Keratinocyte (primary cell): ENCODE measurements around the gene RNASEH2B. TPM values are rescaled to one million over a fixed set of nuclear protein-coding genes. Genes with fewer than 3 reads are reported as not detected.

ENCODE experiments used
- DNase-seq: peaks from one replicate; pipeline ENCODE4 v3.0.0-alpha.2; 2011; ENCODE audit warnings: low read depth, missing footprints, low spot score
- FAIRE-seq: peaks from 2 replicates; lab custom pipeline; 2011; peaks lifted over from hg19 to GRCh38; lab: Jason Lieb, UNC
- H2AFZ ChIP-seq: 2 replicates; pipeline ENCODE4 v1.6.0; 2012; ENCODE audit warnings: low read length, control low read depth, inconsistent platforms; ENCODE audit not compliant: control insufficient read depth
- H3K27ac ChIP-seq: 2 replicates; pipeline ENCODE4 v1.5.1; 2011; ENCODE audit warnings: low read length; ENCODE audit not compliant: control insufficient read depth, insufficient read depth
- H3K27me3 ChIP-seq: 3 replicates; pipeline ENCODE4 v1.6.0; 2011; ENCODE audit warnings: low read length; ENCODE audit not compliant: control insufficient read depth, insufficient read depth; ENCODE audit errors: extremely low read depth
- H3K36me3 ChIP-seq, 2 experiments: 2 replicates in 1 of 2; 3 replicates in 1 of 2; pipeline ENCODE4 v1.5.1; 2011; ENCODE audit warnings: low read length in 2 of 2, mild to moderate bottlenecking in 1 of 2; ENCODE audit not compliant: control insufficient read depth in 2 of 2, insufficient read depth in 2 of 2; ENCODE audit errors: extremely low read depth in 1 of 2
- H3K4me1 ChIP-seq: 3 replicates; pipeline ENCODE4 v1.5.1; 2011; ENCODE audit warnings: low read length; ENCODE audit not compliant: control insufficient read depth, insufficient read depth; ENCODE audit errors: extremely low read depth
- H3K4me2 ChIP-seq: 3 replicates; pipeline ENCODE4 v1.6.0; 2011; ENCODE audit warnings: low read depth, low read length; ENCODE audit not compliant: control insufficient read depth, insufficient read depth; ENCODE audit errors: extremely low read depth
- H3K4me3 ChIP-seq, 3 experiments: fragments of 200-600 bp in 1 of 3; sonication (generic) in 1 of 3; 2 replicates in 2 of 3; 3 replicates in 1 of 3; pipeline ENCODE4 v1.5.1; 2011 to 2016; ENCODE audit warnings: low read length in 3 of 3, mild to moderate bottlenecking in 3 of 3, control low read depth in 2 of 3, inconsistent platforms in 1 of 3, low read depth in 1 of 3, mixed read lengths in 1 of 3, mixed run types in 1 of 3, moderate library complexity in 1 of 3; ENCODE audit not compliant: control insufficient read depth in 2 of 3, insufficient read depth in 2 of 3; ENCODE audit errors: extremely low read depth in 1 of 3
- H3K79me2 ChIP-seq: 2 replicates; pipeline ENCODE4 v1.6.0; 2012; ENCODE audit warnings: low read length; ENCODE audit not compliant: control insufficient read depth, insufficient read depth
- H3K9ac ChIP-seq: 3 replicates; pipeline ENCODE4 v1.6.0; 2011; ENCODE audit warnings: low read length; ENCODE audit not compliant: control insufficient read depth, insufficient read depth; ENCODE audit errors: extremely low read depth
- H3K9me1 ChIP-seq: 3 replicates; pipeline ENCODE4 v1.6.0; 2011; ENCODE audit warnings: low read length; ENCODE audit not compliant: control insufficient read depth, insufficient read depth; ENCODE audit errors: extremely low read depth
- H3K9me3 ChIP-seq: 2 replicates; pipeline ENCODE4 v1.5.1; 2012; ENCODE audit warnings: low read depth, low read length; ENCODE audit not compliant: control insufficient read depth
- H4K20me1 ChIP-seq: 3 replicates; pipeline ENCODE4 v1.6.0; 2011; ENCODE audit warnings: low read length; ENCODE audit not compliant: control insufficient read depth, insufficient read depth; ENCODE audit errors: extremely low read depth
- CTCF ChIP-seq, 3 experiments: IDR thresholded peaks in 1 of 3; conservative IDR thresholded peaks in 1 of 3; optimal IDR thresholded peaks in 1 of 3; 2 replicates in 2 of 3; 3 replicates in 1 of 3; pipeline versions ENCODE3 to v1.5.1; 2011; ENCODE audit warnings: low read length in 3 of 3, mild to moderate bottlenecking in 3 of 3, moderate library complexity in 2 of 3, control low read depth in 1 of 3, inconsistent platforms in 1 of 3; ENCODE audit not compliant: insufficient read depth in 2 of 3; ENCODE audit errors: extremely low read depth in 1 of 3
- EZH2 ChIP-seq: IDR thresholded peaks from one replicate; pipeline ENCODE4 v1.6.1; 2012; ENCODE audit warnings: inconsistent platforms, mild to moderate bottlenecking, low read length, moderate library complexity
- dilution Hi-C: fragments of 300-500 bp; cut with MboI; formaldehyde crosslinking; loops from one replicate; pipeline ENCODE4 v1.7.0; 2020; ENCODE audit warnings: low sequenced_read_pairs; ENCODE audit not compliant: extremely low pct_ligation_motif_present
- polyA plus RNA-seq, 5 experiments: library from polyadenylated mRNA; depleted of rRNA in 3 of 5; stranded (reverse) in 3 of 5; stranded (forward) in 1 of 5; unstranded in 1 of 5; fragments of >200 nt; gene quantifications; 1 replicate in 1 of 5; 2 replicates in 3 of 5; 3 replicates in 1 of 5; pipeline versions ENCODE4 v1.2.1 to v1.2.3, GENCODE V29; 2011 to 2012; ENCODE audit warnings: missing spikeins in 2 of 5, low read depth in 1 of 5, low replicate concordance in 1 of 5

The RNASEH2B gene
- polyA plus RNA-seq, 1 donor (not counting 4 experiments of a cell fraction or from before 2014, with no cell fraction given) = 26.1 TPM

DNA sequence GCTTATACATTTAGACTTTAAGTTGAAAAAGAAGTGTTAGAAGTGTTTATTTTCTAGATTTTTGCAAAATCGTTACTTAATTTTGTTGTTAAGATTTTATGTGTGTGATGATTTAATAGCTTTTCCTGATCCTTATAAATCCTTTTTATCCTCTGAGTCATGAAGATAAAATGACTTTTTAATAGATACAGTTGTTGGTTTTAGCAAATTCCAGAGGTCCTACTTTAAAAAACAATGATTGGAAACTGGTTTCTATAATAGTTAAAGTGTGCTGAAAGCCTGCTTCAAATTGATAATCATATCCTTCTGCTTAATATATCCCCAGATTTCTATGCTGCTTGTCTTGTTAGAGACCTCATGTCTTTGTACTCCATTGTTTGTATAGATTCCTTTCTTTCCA, 39.0 kb downstream of the RNASEH2B start:
- Histone ChIP-seq H3K36me3 (peaks cover 0 to 3% of the 10 kb centered on the region in 2 experiments), H4K20me1 (no peaks in the 10 kb centered on the region), H3K27me3 (no peaks in the 10 kb centered on the region), H2AFZ (no peak overlapping the region), H3K4me2 (no peak overlapping the region), H3K4me1 (no peaks in the 10 kb centered on the region), H3K9me3 (no peaks in the 10 kb centered on the region), H3K4me3 (no peak overlapping the region), H3K9ac (no peak overlapping the region), H3K27ac (no peak overlapping the region), H3K79me2 (no peaks in the 10 kb centered on the region), H3K9me1 (no peaks in the 10 kb centered on the region)
- no peak for DNase-seq
- no peak for FAIRE-seq
- TF ChIP-seq CTCF (optimal IDR thresholded peaks at IDR 0.05 in 1 of 3, IDR thresholded peaks at IDR 0.05 in 1 of 3, conservative IDR thresholded peaks at IDR 0.05 in 1 of 3; ENCODE audit: extremely low read depth in 1 of 3, insufficient read depth in 2 of 3, low read length in 3 of 3) (no peak), EZH2 (no peak)
- dilution Hi-C loops = no loop called here

- H3K9me1 ChIP-seq = no peaks in the 10 kb centered on the region
- H3K79me2 ChIP-seq = no peaks in the 10 kb centered on the region
- H3K36me3 ChIP-seq = peaks cover 0 to 3% of the 10 kb centered on the region in 2 experiments
- H4K20me1 ChIP-seq = no peaks in the 10 kb centered on the region
- H2AFZ ChIP-seq = no peak overlapping the region
- no peak overlapping the region for H3K4me2 ChIP-seq
- dilution Hi-C loops = no loop called here
- H3K9me3 ChIP-seq = no peaks in the 10 kb centered on the region
- H3K4me1 ChIP-seq = no peaks in the 10 kb centered on the region
- DNase-seq (no peak), FAIRE-seq (no peak)
- TF ChIP-seq CTCF (optimal IDR thresholded peaks at IDR 0.05 in 1 of 3, IDR thresholded peaks at IDR 0.05 in 1 of 3, conservative IDR thresholded peaks at IDR 0.05 in 1 of 3; ENCODE audit: extremely low read depth in 1 of 3, insufficient read depth in 2 of 3, low read length in 3 of 3) = no peak
- TF ChIP-seq EZH2 = no peak
- H3K4me3 ChIP-seq = no peak overlapping the region
- no peaks in the 10 kb centered on the region for H3K27me3 ChIP-seq
- no peak overlapping the region for H3K9ac ChIP-seq
- H3K27ac ChIP-seq = no peak overlapping the region
Observed at GRCh38 chr13:50950849-50951248, 41.3 kb downstream of the RNASEH2B start.
